ENCODE measurements around the gene DOK4. TPM values are rescaled to one million over a fixed set of nuclear protein-coding genes. Genes with fewer than 3 reads are reported as not detected.

Gene DOK4
- total RNA-seq, 2 donors from 2014 or later = 17.9 to 22.1 TPM

DNA sequence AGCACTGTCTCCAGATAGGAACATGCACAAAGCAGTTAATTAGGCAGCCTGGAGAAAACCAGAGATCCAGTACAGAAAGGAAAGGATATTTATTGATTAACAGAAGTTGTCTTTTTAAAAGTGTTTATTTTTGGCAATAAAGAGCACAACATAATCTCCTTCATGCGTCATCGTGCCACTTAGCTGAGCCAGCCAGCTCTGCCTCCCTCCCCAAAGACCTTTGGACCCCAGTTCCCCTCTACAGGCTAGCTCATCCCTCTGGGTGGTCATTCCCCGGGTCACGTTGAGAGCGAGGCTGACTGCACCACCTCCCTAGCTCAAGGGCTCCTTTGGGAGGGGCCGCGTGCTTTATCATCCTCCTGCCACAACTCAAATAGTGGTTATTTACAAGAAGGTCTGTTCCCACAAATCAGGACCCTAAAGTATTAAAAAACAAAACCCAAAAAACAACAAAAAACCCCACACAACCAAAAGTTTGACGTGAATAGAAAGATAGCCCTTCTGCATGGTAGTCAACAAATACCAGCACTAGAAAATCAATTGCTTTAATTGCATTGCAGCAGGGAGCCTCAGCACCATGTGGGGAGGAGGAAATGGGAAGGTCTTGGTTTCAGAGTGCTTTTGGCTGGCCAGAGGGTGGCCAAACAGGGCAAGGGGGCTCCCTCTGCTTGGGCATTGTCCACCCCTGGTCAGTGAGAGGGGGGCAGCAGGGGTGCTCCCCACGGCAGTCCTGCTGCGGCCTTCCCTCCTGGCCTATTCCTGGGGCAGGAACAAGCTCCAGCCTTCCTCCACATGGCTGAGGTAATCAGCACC lies 14.2 kb downstream of the DOK4 start:
- Mint-ChIP-seq H3K36me3 (ENCODE audit: low read depth) (peaks cover 47% of the 10 kb centered on the region), H3K27ac (peak overlapping the region; percentile 89), H3K4me3 (no peak overlapping the region), H3K4me1 (peaks cover 24% of the 10 kb centered on the region), H3K27me3 (ENCODE audit: insufficient read depth) (no peaks in the 10 kb centered on the region), H3K9me3 (no peaks in the 10 kb centered on the region)
- Histone ChIP-seq H3K27me3 (ENCODE audit: control insufficient read depth, insufficient read depth, low read length, poor library complexity, severe bottlenecking) (no peaks in the 10 kb centered on the region), H3K4me1 (ENCODE audit: control insufficient read depth, insufficient read depth, low read length) (peaks cover 13% of the 10 kb centered on the region), H3K9me3 (ENCODE audit: control insufficient read depth, low read length) (no peaks in the 10 kb centered on the region), H3K36me3 (ENCODE audit: control insufficient read depth, insufficient read depth, low read length) (peaks cover 59% of the 10 kb centered on the region), H3K9ac (ENCODE audit: extremely low read depth, low read length, poor library complexity, severe bottlenecking) (no peak overlapping the region), H3K27ac (ENCODE audit: low read depth, low read length) (peak overlapping the region; percentile 8), H3K4me3 (ENCODE audit: low read length) (no peak overlapping the region)
- WGBS, 2 experiments (ENCODE audit: insufficient coverage in 1 of 2, insufficient read length in 1 of 2) = 30 to 55% methylated on average over 2 to 10 of the region's 10 CpGs
- DNase-seq = peak; percentile 79
- TF ChIP-seq, protein P1, sequence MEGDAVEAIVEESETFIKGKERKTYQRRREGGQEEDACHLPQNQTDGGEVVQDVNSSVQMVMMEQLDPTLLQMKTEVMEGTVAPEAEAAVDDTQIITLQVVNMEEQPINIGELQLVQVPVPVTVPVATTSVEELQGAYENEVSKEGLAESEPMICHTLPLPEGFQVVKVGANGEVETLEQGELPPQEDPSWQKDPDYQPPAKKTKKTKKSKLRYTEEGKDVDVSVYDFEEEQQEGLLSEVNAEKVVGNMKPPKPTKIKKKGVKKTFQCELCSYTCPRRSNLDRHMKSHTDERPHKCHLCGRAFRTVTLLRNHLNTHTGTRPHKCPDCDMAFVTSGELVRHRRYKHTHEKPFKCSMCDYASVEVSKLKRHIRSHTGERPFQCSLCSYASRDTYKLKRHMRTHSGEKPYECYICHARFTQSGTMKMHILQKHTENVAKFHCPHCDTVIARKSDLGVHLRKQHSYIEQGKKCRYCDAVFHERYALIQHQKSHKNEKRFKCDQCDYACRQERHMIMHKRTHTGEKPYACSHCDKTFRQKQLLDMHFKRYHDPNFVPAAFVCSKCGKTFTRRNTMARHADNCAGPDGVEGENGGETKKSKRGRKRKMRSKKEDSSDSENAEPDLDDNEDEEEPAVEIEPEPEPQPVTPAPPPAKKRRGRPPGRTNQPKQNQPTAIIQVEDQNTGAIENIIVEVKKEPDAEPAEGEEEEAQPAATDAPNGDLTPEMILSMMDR (conservative IDR thresholded peaks at IDR 0.05) = no peak

DNA sequence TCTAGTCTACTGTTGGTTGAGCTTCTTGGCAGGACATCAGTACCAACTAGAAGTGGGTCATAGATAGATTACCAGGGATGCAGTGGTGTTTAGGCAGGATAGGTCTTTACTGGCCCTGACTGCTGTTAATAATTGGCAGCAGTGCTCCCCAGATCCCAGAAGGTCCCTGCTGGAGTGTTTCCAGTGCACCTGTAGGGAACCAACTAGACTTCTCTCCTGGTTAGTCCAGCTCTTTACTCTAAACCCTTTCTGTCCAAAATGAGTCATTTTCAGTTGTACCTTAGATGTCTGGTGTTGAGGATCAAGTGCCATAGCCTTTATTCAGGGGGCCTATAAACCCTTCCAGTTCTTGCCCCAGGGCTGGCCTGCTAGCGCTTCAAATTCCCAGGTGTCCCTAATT lies 15.1 kb downstream of the DOK4 start:
- TF ChIP-seq, protein P1 (conservative IDR thresholded peaks at IDR 0.05) = no peak
- 94% methylated on average over 1 of the region's 1 CpG; no CpG with 5 or more reads in 1 of the 2 experiments for WGBS, 2 experiments (ENCODE audit: insufficient coverage in 1 of 2, insufficient read length in 1 of 2)
- no peak for DNase-seq
- Histone ChIP-seq H3K9me3 (ENCODE audit: control insufficient read depth, low read length) (no peaks in the 10 kb centered on the region), H3K27ac (ENCODE audit: low read depth, low read length) (no peak overlapping the region), H3K4me1 (ENCODE audit: control insufficient read depth, insufficient read depth, low read length) (peaks cover 13% of the 10 kb centered on the region), H3K4me3 (ENCODE audit: low read length) (no peak overlapping the region), H3K36me3 (ENCODE audit: control insufficient read depth, insufficient read depth, low read length) (peaks cover 66% of the 10 kb centered on the region), H3K9ac (ENCODE audit: extremely low read depth, low read length, poor library complexity, severe bottlenecking) (no peak overlapping the region), H3K27me3 (ENCODE audit: control insufficient read depth, insufficient read depth, low read length, poor library complexity, severe bottlenecking) (no peaks in the 10 kb centered on the region)
- Mint-ChIP-seq H3K36me3 (ENCODE audit: low read depth) (peaks cover 48% of the 10 kb centered on the region), H3K27me3 (ENCODE audit: insufficient read depth) (no peaks in the 10 kb centered on the region), H3K4me1 (peaks cover 24% of the 10 kb centered on the region), H3K4me3 (no peak overlapping the region), H3K27ac (peak overlapping the region; percentile 78), H3K9me3 (no peaks in the 10 kb centered on the region)

DNA sequence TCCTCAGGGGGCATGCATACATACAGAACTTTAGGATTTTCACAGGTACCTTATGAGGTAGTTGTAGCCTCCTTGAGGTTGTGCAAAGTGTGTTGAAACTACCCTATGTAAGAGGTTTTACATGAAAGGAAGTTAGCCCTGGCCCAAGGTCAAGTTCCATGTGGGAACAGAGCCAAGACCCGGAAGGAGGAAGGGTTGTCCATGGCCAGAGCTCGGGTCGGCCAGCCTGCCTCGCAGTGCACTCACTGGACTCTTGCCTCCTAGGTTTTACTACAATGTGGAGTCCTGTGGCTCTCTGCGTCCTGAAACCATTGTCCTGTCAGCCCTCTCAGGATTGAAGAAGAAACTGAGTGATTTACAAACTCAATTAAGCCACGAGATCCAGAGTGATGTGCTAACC lies 15.6 kb downstream of the DOK4 start:
- H3K36me3 Mint-ChIP-seq (ENCODE audit: low read depth) = peaks cover 53% of the 10 kb centered on the region
- Histone ChIP-seq H3K27me3 (ENCODE audit: control insufficient read depth, insufficient read depth, low read length, poor library complexity, severe bottlenecking) (no peaks in the 10 kb centered on the region), H3K9me3 (ENCODE audit: control insufficient read depth, low read length) (no peaks in the 10 kb centered on the region), H3K4me1 (ENCODE audit: control insufficient read depth, insufficient read depth, low read length) (peaks cover 13% of the 10 kb centered on the region), H3K36me3 (ENCODE audit: control insufficient read depth, insufficient read depth, low read length) (peaks cover 71% of the 10 kb centered on the region), H3K9ac (ENCODE audit: extremely low read depth, low read length, poor library complexity, severe bottlenecking) (no peak overlapping the region), H3K27ac (ENCODE audit: low read depth, low read length) (no peak overlapping the region), H3K4me3 (ENCODE audit: low read length) (no peak overlapping the region)
- 94 to 95% methylated on average over 6 of the region's 6 CpGs for WGBS, 2 experiments (ENCODE audit: insufficient coverage in 1 of 2, insufficient read length in 1 of 2)
- TF ChIP-seq, protein P1 (conservative IDR thresholded peaks at IDR 0.05) = no peak
- H3K27me3 Mint-ChIP-seq (ENCODE audit: insufficient read depth) = no peaks in the 10 kb centered on the region
- peaks cover 24% of the 10 kb centered on the region for H3K4me1 Mint-ChIP-seq
- no peak overlapping the region for H3K27ac Mint-ChIP-seq
- DNase-seq = no peak
- H3K4me3 Mint-ChIP-seq = no peak overlapping the region
- H3K9me3 Mint-ChIP-seq = no peaks in the 10 kb centered on the region
